ENCODE measurements around the gene ATP9B. TPM values are rescaled to one million over a fixed set of nuclear protein-coding genes. Genes with fewer than 3 reads are reported as not detected.

Gene ATP9B
- polyA plus RNA-seq, 4 donors = 4.3 to 19.6 (median 12.2) TPM

GRCh38 chr18:79377187-79377891 is 308.1 kb downstream of the ATP9B start:
- Histone ChIP-seq H3K9me3 (ENCODE audit: control insufficient read depth in 2 of 2, insufficient read depth in 1 of 2, low read depth in 1 of 2, low read length in 1 of 2) (no peaks in the 10 kb centered on the region), H3K4me3 (ENCODE audit: low read depth in 1 of 3, low read length in 3 of 3) (no peak overlapping the region), H3K27ac (ENCODE audit: low read depth in 1 of 3, low read length in 2 of 3) (no peak overlapping the region), H3K4me1 (ENCODE audit: control insufficient read depth in 3 of 3, insufficient read depth in 2 of 3, low read depth in 1 of 3, low read length in 2 of 3) (no peaks in the 10 kb centered on the region), H3K36me3 (ENCODE audit: control insufficient read depth in 3 of 3, insufficient read depth in 2 of 3, low read depth in 1 of 3, low read length in 3 of 3) (peaks cover 0 to 39% (median 2%) of the 10 kb centered on the region in 3 donors), H3K27me3 (ENCODE audit: control insufficient read depth in 3 of 3, insufficient read depth in 3 of 3, low read length in 3 of 3) (no peaks in the 10 kb centered on the region)
- FAIRE-seq (no peak), DNase-seq (no peak)
- WGBS, 3 donors = 90 to 91% (median 90%) methylated on average over 15 to 19 of the region's 19 CpGs

DNA sequence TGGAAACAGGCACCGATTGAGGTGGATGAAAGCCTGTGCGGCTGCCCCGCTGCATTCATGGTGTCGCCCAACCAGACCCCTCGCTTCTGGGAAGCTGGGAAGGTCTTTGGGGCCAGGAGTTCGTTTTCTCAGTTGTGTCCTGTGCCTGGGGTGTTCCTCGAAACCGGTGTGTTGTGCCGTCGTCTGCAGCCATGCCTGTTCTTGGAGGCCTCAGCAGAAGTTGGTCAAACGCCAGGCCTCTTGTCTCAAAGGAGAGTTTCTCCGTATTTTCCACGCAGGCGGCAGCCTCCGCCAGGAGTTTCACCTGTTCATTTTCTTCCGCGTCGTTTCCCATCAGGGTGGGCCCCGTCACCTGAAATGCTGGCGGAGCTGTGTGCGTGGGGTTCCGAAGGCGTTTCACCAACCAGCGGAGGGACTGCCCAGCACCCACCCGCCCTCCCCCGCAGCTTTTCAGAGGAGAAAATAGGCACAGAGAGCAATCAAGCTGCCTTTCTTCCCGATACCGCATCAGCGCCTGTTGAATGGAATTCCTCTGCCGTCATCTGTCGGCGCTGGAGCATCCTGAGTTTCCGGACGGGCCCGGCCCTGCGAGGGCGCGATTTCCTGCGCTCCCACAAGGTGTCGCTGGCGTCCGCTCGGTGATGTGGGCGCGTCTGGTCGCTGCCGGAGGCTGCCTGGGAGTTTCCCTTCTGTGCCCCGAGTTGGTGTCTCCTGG is 309.5 kb downstream of the ATP9B start:
- H3K27ac ChIP-seq (ENCODE audit: low read depth in 1 of 3, low read length in 2 of 3) = no peak overlapping the region
- no peaks in the 10 kb centered on the region for H3K4me1 ChIP-seq (ENCODE audit: control insufficient read depth in 3 of 3, insufficient read depth in 2 of 3, low read depth in 1 of 3, low read length in 2 of 3)
- peaks cover 0 to 37% (median 2%) of the 10 kb centered on the region in 3 donors for H3K36me3 ChIP-seq (ENCODE audit: control insufficient read depth in 3 of 3, insufficient read depth in 2 of 3, low read depth in 1 of 3, low read length in 3 of 3)
- FAIRE-seq (no peak), DNase-seq (peak; percentile 67 to 84)
- H3K4me3 ChIP-seq (ENCODE audit: low read depth in 1 of 3, low read length in 3 of 3) = no peak overlapping the region
- H3K9me3 ChIP-seq (ENCODE audit: control insufficient read depth in 2 of 2, insufficient read depth in 1 of 2, low read depth in 1 of 2, low read length in 1 of 2) = no peaks in the 10 kb centered on the region
- H3K27me3 ChIP-seq (ENCODE audit: control insufficient read depth in 3 of 3, insufficient read depth in 3 of 3, low read length in 3 of 3) = no peaks in the 10 kb centered on the region
- WGBS, 3 donors = 44 to 47% (median 45%) methylated on average over 48 of the region's 48 CpGs

DNA sequence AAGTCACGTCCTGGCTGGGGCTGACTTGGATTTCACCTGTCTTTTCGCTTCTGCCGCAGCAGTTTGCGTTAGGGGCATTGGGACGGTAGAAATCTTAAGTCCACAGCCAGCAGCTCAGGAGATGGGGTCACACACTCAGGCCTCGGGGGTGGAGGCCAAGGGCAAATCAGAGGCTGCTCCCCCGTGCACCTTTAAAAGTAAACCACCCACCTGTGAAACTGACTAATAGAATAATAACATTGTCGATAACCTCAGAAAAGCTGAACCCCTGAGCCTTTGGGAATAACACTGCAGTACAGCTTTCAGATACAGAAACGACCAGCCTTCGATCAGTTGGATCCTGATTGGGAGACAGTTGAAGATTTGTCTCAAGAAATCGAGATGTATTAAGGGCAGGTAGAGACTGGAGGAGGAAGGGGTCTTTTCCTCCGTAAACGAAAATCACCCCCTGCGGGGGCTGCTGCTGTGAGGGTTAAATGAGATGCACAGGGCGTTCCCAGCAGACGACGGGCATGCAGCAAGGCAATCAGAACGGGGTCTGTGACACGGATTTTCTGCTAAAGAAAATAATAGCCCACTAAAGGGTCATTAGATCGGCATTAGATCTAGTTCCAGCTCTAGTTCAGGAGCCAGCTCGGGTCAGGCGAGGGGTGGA is 310.2 kb downstream of the ATP9B start:
- Histone ChIP-seq H3K27ac (ENCODE audit: low read depth in 1 of 3, low read length in 2 of 3) (no peak overlapping the region), H3K4me1 (ENCODE audit: control insufficient read depth in 3 of 3, insufficient read depth in 2 of 3, low read depth in 1 of 3, low read length in 2 of 3) (no peaks in the 10 kb centered on the region), H3K4me3 (ENCODE audit: low read depth in 1 of 3, low read length in 3 of 3) (no peak overlapping the region), H3K9me3 (ENCODE audit: control insufficient read depth in 2 of 2, insufficient read depth in 1 of 2, low read depth in 1 of 2, low read length in 1 of 2) (no peaks in the 10 kb centered on the region), H3K36me3 (ENCODE audit: control insufficient read depth in 3 of 3, insufficient read depth in 2 of 3, low read depth in 1 of 3, low read length in 3 of 3) (peaks cover 0 to 35% (median 2%) of the 10 kb centered on the region in 3 donors), H3K27me3 (ENCODE audit: control insufficient read depth in 3 of 3, insufficient read depth in 3 of 3, low read length in 3 of 3) (no peaks in the 10 kb centered on the region)
- no peak for FAIRE-seq
- DNase-seq = no peak
- WGBS, 3 donors = 64 to 70% (median 65%) methylated on average over 22 of the region's 22 CpGs

DNA sequence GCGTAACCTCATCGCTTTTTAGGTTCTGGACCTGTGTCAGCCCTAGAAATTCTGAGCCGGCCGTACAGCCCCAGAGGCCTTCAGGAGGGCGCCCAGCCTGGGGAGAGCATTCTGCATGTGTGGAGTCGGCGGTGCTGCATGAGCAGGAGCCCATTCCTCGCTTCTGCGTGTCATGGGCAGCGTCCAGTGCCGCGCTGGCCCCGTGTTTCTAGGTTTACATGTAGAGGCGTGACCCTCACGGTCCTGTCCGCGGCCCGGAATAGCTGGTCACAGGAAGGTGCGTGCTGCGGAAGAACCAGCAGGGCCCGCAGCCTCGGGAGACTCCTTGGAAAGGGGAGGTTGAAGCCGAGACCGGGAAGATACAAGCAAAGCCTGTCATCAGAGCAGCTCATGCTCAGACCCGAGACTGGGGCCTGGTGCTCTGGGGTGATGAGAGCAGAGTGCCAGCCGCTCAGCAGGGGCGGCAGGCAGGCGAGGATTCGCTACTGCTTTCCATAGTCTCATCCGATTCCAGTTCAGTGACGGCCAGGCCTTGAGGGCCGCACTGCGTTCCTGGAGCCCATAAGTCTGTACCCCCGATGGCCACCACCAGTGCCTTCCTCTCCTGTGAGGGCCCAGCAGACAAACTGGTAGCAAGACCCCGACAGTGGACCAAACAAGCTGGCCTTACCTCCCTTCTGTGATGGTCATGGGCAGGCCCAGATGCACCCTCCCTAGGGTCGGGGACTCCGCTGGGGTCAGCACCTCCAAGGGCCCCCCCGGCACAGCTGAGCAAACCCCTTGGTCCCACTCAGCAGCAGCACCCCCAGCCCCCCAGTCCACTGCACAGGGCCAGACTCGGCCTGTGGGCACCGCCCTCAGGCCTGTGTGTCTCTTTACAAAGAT is 311.0 kb downstream of the ATP9B start:
- FAIRE-seq (no peak), DNase-seq (no peak)
- Histone ChIP-seq H3K4me1 (ENCODE audit: control insufficient read depth in 3 of 3, insufficient read depth in 2 of 3, low read depth in 1 of 3, low read length in 2 of 3) (no peaks in the 10 kb centered on the region), H3K4me3 (ENCODE audit: low read depth in 1 of 3, low read length in 3 of 3) (no peak overlapping the region), H3K9me3 (ENCODE audit: control insufficient read depth in 2 of 2, insufficient read depth in 1 of 2, low read depth in 1 of 2, low read length in 1 of 2) (no peaks in the 10 kb centered on the region), H3K27ac (ENCODE audit: low read depth in 1 of 3, low read length in 2 of 3) (no peak overlapping the region), H3K27me3 (ENCODE audit: control insufficient read depth in 3 of 3, insufficient read depth in 3 of 3, low read length in 3 of 3) (no peaks in the 10 kb centered on the region), H3K36me3 (ENCODE audit: control insufficient read depth in 3 of 3, insufficient read depth in 2 of 3, low read depth in 1 of 3, low read length in 3 of 3) (peaks cover 0 to 31% (median 2%) of the 10 kb centered on the region in 3 donors)
- WGBS, 3 donors = 89 to 94% (median 92%) methylated on average over 40 of the region's 40 CpGs

- no peak overlapping the region for H3K4me3 ChIP-seq (ENCODE audit: low read depth in 1 of 3, low read length in 3 of 3)
- no peaks in the 10 kb centered on the region for H3K9me3 ChIP-seq (ENCODE audit: control insufficient read depth in 2 of 2, insufficient read depth in 1 of 2, low read depth in 1 of 2, low read length in 1 of 2)
- peaks cover 0 to 31% (median 2%) of the 10 kb centered on the region in 3 donors for H3K36me3 ChIP-seq (ENCODE audit: control insufficient read depth in 3 of 3, insufficient read depth in 2 of 3, low read depth in 1 of 3, low read length in 3 of 3)
- DNase-seq (peak; percentile 37 to 56), FAIRE-seq (no peak)
- no peak overlapping the region for H3K27ac ChIP-seq (ENCODE audit: low read depth in 1 of 3, low read length in 2 of 3)
- 49 to 62% (median 55%) methylated on average over 30 of the region's 30 CpGs for WGBS, 3 donors
- H3K27me3 ChIP-seq (ENCODE audit: control insufficient read depth in 3 of 3, insufficient read depth in 3 of 3, low read length in 3 of 3) = no peaks in the 10 kb centered on the region
- no peaks in the 10 kb centered on the region for H3K4me1 ChIP-seq (ENCODE audit: control insufficient read depth in 3 of 3, insufficient read depth in 2 of 3, low read depth in 1 of 3, low read length in 2 of 3)
These were observed 311.9 kb downstream of the ATP9B start for GRCh38 chr18:79380816-79381806.

GRCh38 chr18:79381811-79382311 is 312.7 kb downstream of the ATP9B start:
- no peak for DNase-seq
- H3K4me1 ChIP-seq (ENCODE audit: control insufficient read depth in 3 of 3, insufficient read depth in 2 of 3, low read depth in 1 of 3, low read length in 2 of 3) = no peaks in the 10 kb centered on the region
- 62 to 81% (median 69%) methylated on average over 16 of the region's 16 CpGs for WGBS, 3 donors
- no peak overlapping the region for H3K4me3 ChIP-seq (ENCODE audit: low read depth in 1 of 3, low read length in 3 of 3)
- no peak overlapping the region for H3K27ac ChIP-seq (ENCODE audit: low read depth in 1 of 3, low read length in 2 of 3)
- H3K27me3 ChIP-seq (ENCODE audit: control insufficient read depth in 3 of 3, insufficient read depth in 3 of 3, low read length in 3 of 3) = peaks cover 0 to 2% (median 0%) of the 10 kb centered on the region in 3 donors
- no peak for FAIRE-seq
- no peaks in the 10 kb centered on the region for H3K9me3 ChIP-seq (ENCODE audit: control insufficient read depth in 2 of 2, insufficient read depth in 1 of 2, low read depth in 1 of 2, low read length in 1 of 2)
- peaks cover 0 to 31% (median 2%) of the 10 kb centered on the region in 3 donors for H3K36me3 ChIP-seq (ENCODE audit: control insufficient read depth in 3 of 3, insufficient read depth in 2 of 3, low read depth in 1 of 3, low read length in 3 of 3)

GRCh38 chr18:79382681-79383387 is 313.6 kb downstream of the ATP9B start:
- no peak for FAIRE-seq
- no peaks in the 10 kb centered on the region for H3K9me3 ChIP-seq (ENCODE audit: control insufficient read depth in 2 of 2, insufficient read depth in 1 of 2, low read depth in 1 of 2, low read length in 1 of 2)
- H3K27ac ChIP-seq (ENCODE audit: low read depth in 1 of 3, low read length in 2 of 3) = no peak overlapping the region
- no peaks in the 10 kb centered on the region for H3K4me1 ChIP-seq (ENCODE audit: control insufficient read depth in 3 of 3, insufficient read depth in 2 of 3, low read depth in 1 of 3, low read length in 2 of 3)
- no peak for DNase-seq
- WGBS, 3 donors = 57 to 78% (median 62%) methylated on average over 27 of the region's 27 CpGs
- H3K27me3 ChIP-seq (ENCODE audit: control insufficient read depth in 3 of 3, insufficient read depth in 3 of 3, low read length in 3 of 3) = peaks cover 0 to 9% (median 0%) of the 10 kb centered on the region in 3 donors
- peaks cover 0 to 22% (median 0%) of the 10 kb centered on the region in 3 donors for H3K36me3 ChIP-seq (ENCODE audit: control insufficient read depth in 3 of 3, insufficient read depth in 2 of 3, low read depth in 1 of 3, low read length in 3 of 3)
- H3K4me3 ChIP-seq (ENCODE audit: low read depth in 1 of 3, low read length in 3 of 3) = no peak overlapping the region

All from small intestine (tissue), 7 donors.